CD4-positive, CD25-positive, alpha-beta regulatory T cell (primary cell): Measurements from ENCODE around the gene AKR7A3. TPM values are rescaled to one million over a fixed set of nuclear protein-coding genes. Genes with fewer than 3 reads are reported as not detected.

Experiments
- ATAC-seq, 2 donors: fragments of 150-1000 bp; cut with Tn5 transposase; one replicate each; pipeline ENCODE4 v1.10.0; 2021; ENCODE audit warnings: low read depth in 2 of 2, moderate number of reproducible peaks in 2 of 2, moderate library complexity in 1 of 2
- DNase-seq, 3 donors: peaks; one replicate each; pipeline versions ENCODE4 v3.0.0 to v3.0.0-alpha.2; 2012 to 2022; ENCODE audit warnings: mixed read lengths in 1 of 3
- H3K27ac ChIP-seq: one replicate; pipeline ENCODE4 v1.7.0; 2013; ENCODE audit warnings: mild to moderate bottlenecking, low read length; ENCODE audit not compliant: insufficient read depth, poor library complexity, severe bottlenecking
- H3K27me3 ChIP-seq: one replicate; pipeline ENCODE4 v1.7.0; 2013; ENCODE audit warnings: low read length; ENCODE audit not compliant: control insufficient read depth, insufficient read depth
- H3K36me3 ChIP-seq: one replicate; pipeline ENCODE4 v1.7.0; 2013; ENCODE audit warnings: mild to moderate bottlenecking, low read length, moderate library complexity; ENCODE audit not compliant: control insufficient read depth, insufficient read depth
- H3K4me1 ChIP-seq: 2 replicates; pipeline ENCODE4 v1.7.0; 2013; ENCODE audit warnings: mild to moderate bottlenecking, low read length; ENCODE audit not compliant: insufficient read depth, control insufficient read depth, poor library complexity, severe bottlenecking
- H3K4me3 ChIP-seq: one replicate; pipeline ENCODE4 v1.7.0; 2013; ENCODE audit warnings: low read depth, mild to moderate bottlenecking, low read length, moderate library complexity
- H3K9me3 ChIP-seq, 2 experiments: 1 replicate in 1 of 2; 2 replicates in 1 of 2; pipeline ENCODE4 v1.7.0; 2013; ENCODE audit warnings: low read length in 2 of 2, mild to moderate bottlenecking in 1 of 2, moderate library complexity in 1 of 2; ENCODE audit not compliant: control insufficient read depth in 2 of 2
- H3K27ac Mint-ChIP-seq, 3 donors: one replicate each; pipeline ENCODE4 v1.8.0; 2020 to 2022; ENCODE audit warnings: mild to moderate bottlenecking in 3 of 3, mixed read lengths in 3 of 3, moderate library complexity in 2 of 3
- H3K27me3 Mint-ChIP-seq: one replicate; pipeline ENCODE4 v1.8.0; 2022; ENCODE audit warnings: mild to moderate bottlenecking, mixed read lengths
- H3K36me3 Mint-ChIP-seq: one replicate; pipeline ENCODE4 v1.8.0; 2020; ENCODE audit warnings: mixed read lengths
- H3K4me1 Mint-ChIP-seq, 4 donors: one replicate each; pipeline ENCODE4 v1.8.0; 2020 to 2022; ENCODE audit warnings: mixed read lengths in 4 of 4, mild to moderate bottlenecking in 1 of 4
- H3K4me3 Mint-ChIP-seq, 4 donors: one replicate each; pipeline ENCODE4 v1.8.0; 2020 to 2022; ENCODE audit warnings: mild to moderate bottlenecking in 4 of 4, mixed read lengths in 4 of 4, moderate library complexity in 3 of 4
- H3K9me3 Mint-ChIP-seq, 7 donors: one replicate each; pipeline ENCODE4 v1.8.0; 2020 to 2022; ENCODE audit warnings: mixed read lengths in 7 of 7, mild to moderate bottlenecking in 3 of 7, moderate library complexity in 2 of 7
- polyA plus RNA-seq, 4 donors: library from polyadenylated mRNA; unstranded; fragments of 300-500 nt; fragmentation: Illumina TruSeq; gene quantifications; one replicate each; pipeline ENCODE4 v1.2.3, GENCODE V29; 2021
- total RNA-seq: library from RNA; stranded (reverse); gene quantifications from one replicate; pipeline ENCODE4 v1.2.3, GENCODE V29; 2022

The AKR7A3 gene
- total and polyA plus RNA-seq, 5 donors from 2014 or later = 0.25 to 0.99 TPM; not detected in 3

DNA sequence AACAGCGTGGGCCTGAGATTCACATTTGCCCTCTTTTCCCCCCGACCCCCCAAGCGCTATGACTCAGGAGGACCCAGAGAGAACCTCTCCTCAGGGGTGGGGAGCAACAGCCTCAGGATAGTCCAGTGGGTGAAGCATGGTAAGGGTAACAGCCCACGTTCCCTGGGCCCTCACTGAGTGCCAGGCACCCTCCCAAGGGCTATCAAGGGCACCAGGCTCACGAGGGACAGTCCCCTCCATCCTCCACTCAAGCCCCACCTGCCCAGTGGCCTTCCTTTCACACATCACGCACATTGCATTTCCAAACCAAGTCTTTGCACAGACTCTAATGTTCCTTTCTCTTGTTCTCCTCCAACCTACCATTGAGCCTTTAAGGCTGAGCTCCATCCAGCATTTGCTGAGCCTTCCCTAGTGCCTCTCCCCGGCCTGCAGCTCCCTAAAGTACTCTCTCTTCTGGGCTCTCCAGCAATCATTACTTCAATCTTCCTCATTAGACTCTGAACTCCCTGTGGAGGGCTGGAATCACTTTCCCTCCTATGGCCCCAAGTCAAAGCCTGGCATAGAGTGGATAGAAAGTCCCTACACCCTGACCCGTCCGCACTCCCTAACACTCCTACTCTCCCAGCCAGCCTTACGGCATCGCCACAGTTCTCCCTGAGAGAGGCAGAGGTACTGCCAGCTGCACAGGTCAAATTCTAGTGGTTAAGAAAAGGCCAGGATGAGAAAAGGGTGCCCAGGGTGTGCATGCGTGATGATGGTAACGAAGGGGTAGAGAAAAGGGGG lies 22.3 kb upstream of the AKR7A3 start:
- no peaks in the 10 kb centered on the region for H3K27me3 Mint-ChIP-seq
- Histone ChIP-seq H3K4me1 (peaks cover 26% of the 10 kb centered on the region), H3K36me3 (peaks cover 14% of the 10 kb centered on the region), H3K27me3 (no peaks in the 10 kb centered on the region), H3K4me3 (peak overlapping the region; percentile 59), H3K27ac (no peak overlapping the region), H3K9me3 (no peaks in the 10 kb centered on the region)
- peaks cover 0 to 48% (median 29%) of the 10 kb centered on the region in 4 donors for H3K4me1 Mint-ChIP-seq
- H3K36me3 Mint-ChIP-seq = peaks cover 15% of the 10 kb centered on the region
- H3K9me3 Mint-ChIP-seq = no peaks in the 10 kb centered on the region
- H3K4me3 Mint-ChIP-seq = peak overlapping the region; percentile 78 to 97 (median 86)
- H3K27ac Mint-ChIP-seq = peak overlapping the region; percentile 42 to 96 (median 65)
- DNase-seq (peak in 1 of 3 donors; percentile 28), ATAC-seq (no peak)

DNA sequence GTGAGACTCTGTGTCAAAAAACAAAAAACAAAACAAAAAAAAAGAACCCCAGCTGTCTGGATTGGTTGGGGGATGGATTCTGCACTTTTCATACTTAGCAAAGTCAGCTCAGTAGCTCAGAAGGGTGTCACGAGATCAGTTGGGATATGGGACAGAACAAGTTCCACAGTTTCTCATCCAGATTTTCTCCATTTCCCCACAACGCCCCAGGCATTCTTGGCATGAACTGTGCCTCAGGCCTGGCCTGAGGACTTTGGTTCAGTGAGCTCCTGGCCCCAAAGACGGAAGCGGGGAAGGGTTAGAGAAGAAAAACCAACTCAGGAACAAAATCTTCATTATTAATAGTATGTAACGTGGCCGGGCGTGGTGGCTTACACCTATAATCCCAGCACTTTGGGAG lies 21.5 kb upstream of the AKR7A3 start:
- Mint-ChIP-seq H3K4me3 (peak overlapping the region; percentile 59 to 97 (median 82)), H3K36me3 (peaks cover 21% of the 10 kb centered on the region), H3K27me3 (no peaks in the 10 kb centered on the region), H3K4me1 (peaks cover 0 to 44% (median 26%) of the 10 kb centered on the region in 4 donors), H3K9me3 (no peaks in the 10 kb centered on the region), H3K27ac (no peak overlapping the region)
- H3K27me3 ChIP-seq = no peaks in the 10 kb centered on the region
- no peaks in the 10 kb centered on the region for H3K9me3 ChIP-seq
- no peak for DNase-seq
- no peak for ATAC-seq
- peaks cover 22% of the 10 kb centered on the region for H3K36me3 ChIP-seq
- peaks cover 26% of the 10 kb centered on the region for H3K4me1 ChIP-seq
- H3K27ac ChIP-seq = no peak overlapping the region
- no peak overlapping the region for H3K4me3 ChIP-seq

DNA sequence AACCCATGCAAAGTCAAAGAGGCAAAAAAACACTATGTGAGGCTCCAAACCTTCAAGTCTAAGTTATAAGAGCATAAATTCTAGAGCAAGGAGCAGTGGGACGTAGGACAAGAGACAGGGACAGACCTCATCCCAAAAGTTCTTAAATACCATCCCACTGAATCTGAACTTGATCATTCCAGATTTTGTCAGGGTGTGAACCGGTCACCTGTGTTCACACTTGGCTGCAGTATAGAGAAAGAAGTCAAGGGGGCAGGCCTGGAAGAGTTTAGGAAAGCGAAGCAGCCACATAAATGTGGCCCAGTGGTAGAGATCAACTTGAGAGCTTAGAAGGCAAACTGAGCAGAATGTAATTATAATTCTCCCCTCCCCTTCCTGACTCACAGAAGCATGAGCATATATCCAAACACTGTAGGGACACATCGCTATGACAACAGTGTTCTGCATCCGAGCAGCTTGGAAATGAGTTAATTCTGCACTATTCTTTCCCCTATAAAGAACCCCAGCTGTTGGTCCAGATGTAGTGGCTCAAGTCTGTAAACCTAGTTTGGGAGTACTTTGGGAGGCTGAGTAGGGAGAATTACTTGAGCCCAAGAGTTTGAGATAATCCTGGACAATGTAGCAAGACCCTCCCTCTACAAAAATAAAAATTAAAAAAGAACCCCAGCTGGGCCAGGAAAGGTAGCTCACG lies 20.7 kb upstream of the AKR7A3 start:
- no peaks in the 10 kb centered on the region for H3K27me3 Mint-ChIP-seq
- peaks cover 30% of the 10 kb centered on the region for H3K36me3 ChIP-seq
- H3K4me1 Mint-ChIP-seq = peaks cover 0 to 44% (median 26%) of the 10 kb centered on the region in 4 donors
- H3K9me3 Mint-ChIP-seq = no peaks in the 10 kb centered on the region
- DNase-seq (no peak), ATAC-seq (no peak)
- H3K4me1 ChIP-seq = peaks cover 26% of the 10 kb centered on the region
- H3K4me3 Mint-ChIP-seq = peak overlapping the region; percentile 5 to 86 (median 48)
- H3K27ac Mint-ChIP-seq = no peak overlapping the region
- H3K9me3 ChIP-seq = no peaks in the 10 kb centered on the region
- H3K4me3 ChIP-seq = no peak overlapping the region
- peaks cover 29% of the 10 kb centered on the region for H3K36me3 Mint-ChIP-seq
- no peaks in the 10 kb centered on the region for H3K27me3 ChIP-seq
- H3K27ac ChIP-seq = no peak overlapping the region

DNA sequence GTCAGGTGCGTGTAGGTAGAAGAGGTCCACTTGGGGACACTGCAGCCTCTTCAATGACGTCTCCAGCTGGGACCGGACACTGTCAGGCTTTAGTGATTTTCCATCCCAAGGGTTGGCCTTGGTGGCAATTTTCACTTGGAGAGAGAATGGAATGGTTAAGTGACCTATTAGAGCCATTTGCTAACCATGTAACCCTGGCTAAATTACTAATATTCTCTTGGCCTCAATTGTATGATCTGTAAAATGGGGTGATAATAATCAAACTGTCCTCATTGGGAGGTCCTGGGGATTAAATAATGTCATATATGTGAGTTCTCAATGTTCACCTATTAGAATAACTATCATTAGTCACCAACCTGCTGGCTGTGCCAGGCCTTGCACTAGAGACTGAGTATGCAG lies 19.9 kb upstream of the AKR7A3 start:
- peaks cover 33% of the 10 kb centered on the region for H3K36me3 Mint-ChIP-seq
- Histone ChIP-seq H3K36me3 (peaks cover 36% of the 10 kb centered on the region), H3K4me3 (no peak overlapping the region), H3K27ac (no peak overlapping the region), H3K4me1 (peaks cover 25% of the 10 kb centered on the region), H3K9me3 (no peaks in the 10 kb centered on the region), H3K27me3 (no peaks in the 10 kb centered on the region)
- H3K4me3 Mint-ChIP-seq = peak overlapping the region in 2 of 4 donors; percentile 70 to 86
- H3K27me3 Mint-ChIP-seq = no peaks in the 10 kb centered on the region
- H3K9me3 Mint-ChIP-seq = no peaks in the 10 kb centered on the region
- H3K27ac Mint-ChIP-seq = no peak overlapping the region
- ATAC-seq = no peak
- DNase-seq = no peak
- H3K4me1 Mint-ChIP-seq = peaks cover 0 to 39% (median 25%) of the 10 kb centered on the region in 4 donors

DNA sequence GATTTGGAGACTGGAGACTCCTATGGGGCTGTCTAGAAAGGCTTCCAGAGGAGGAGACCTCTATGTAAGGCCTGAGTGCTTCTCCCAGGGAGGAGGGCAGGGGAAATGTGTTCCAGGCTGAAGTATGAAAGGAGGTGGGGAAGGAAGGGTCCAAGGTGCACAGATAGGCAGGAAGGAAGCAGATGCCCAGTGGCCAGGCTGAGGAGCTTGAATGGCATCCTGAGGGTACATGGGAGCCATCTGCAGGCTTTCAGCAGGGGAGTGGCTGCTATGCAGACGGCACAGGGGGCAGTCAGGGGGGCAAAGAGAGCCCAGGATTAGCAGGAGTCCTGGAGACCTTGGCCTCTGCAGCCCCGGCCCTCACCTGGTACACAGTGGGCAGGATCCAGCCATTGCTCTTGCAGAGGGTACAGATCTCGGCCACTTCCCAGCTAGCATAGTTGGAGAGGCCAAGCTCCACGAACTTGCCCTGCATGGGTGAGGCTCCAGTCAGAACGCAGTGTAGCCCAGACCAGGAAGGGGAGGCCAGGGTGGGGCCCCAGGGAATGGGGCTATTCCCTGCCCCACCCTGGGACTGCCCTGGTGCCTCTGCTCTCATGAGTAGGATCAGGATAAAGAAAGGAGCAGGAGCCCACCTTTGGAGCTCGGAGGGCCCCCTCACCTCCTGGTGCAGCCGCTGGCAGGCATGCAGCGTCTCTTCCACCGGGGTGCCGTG lies 19.4 kb upstream of the AKR7A3 start:
- Mint-ChIP-seq H3K4me3 (peak overlapping the region; percentile 13 to 72 (median 48)), H3K27me3 (no peaks in the 10 kb centered on the region), H3K4me1 (peaks cover 0 to 34% (median 20%) of the 10 kb centered on the region in 4 donors), H3K27ac (no peak overlapping the region), H3K36me3 (peaks cover 36% of the 10 kb centered on the region), H3K9me3 (no peaks in the 10 kb centered on the region)
- Histone ChIP-seq H3K36me3 (peaks cover 42% of the 10 kb centered on the region), H3K27ac (no peak overlapping the region), H3K4me3 (no peak overlapping the region), H3K27me3 (no peaks in the 10 kb centered on the region), H3K4me1 (peaks cover 19% of the 10 kb centered on the region), H3K9me3 (no peaks in the 10 kb centered on the region)
- ATAC-seq (no peak), DNase-seq (no peak)

DNA sequence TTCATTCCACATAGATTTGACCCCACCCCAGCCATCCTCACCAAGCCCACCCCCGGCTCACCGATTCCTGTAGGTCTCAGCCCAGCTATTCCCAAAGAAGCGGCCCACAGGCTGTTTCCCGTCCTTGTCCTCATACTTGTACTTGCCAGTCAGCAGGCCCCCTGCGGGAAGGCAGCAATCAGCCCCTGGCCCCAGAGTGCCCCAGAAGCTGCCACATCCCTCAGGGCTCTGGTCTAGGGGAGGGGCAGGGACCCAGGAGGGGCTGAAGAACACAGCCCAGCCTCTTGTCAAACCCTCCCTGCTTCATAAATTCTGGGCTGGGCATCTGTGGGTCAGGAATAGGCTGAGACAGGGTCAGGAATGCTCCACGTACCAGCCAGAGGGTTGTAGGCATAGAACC lies 18.4 kb upstream of the AKR7A3 start:
- H3K9me3 Mint-ChIP-seq = no peaks in the 10 kb centered on the region
- no peak overlapping the region for H3K27ac Mint-ChIP-seq
- Histone ChIP-seq H3K4me1 (peaks cover 12% of the 10 kb centered on the region), H3K36me3 (peaks cover 43% of the 10 kb centered on the region), H3K4me3 (no peak overlapping the region), H3K9me3 (no peaks in the 10 kb centered on the region), H3K27me3 (no peaks in the 10 kb centered on the region), H3K27ac (no peak overlapping the region)
- peaks cover 40% of the 10 kb centered on the region for H3K36me3 Mint-ChIP-seq
- no peak overlapping the region for H3K4me3 Mint-ChIP-seq
- H3K27me3 Mint-ChIP-seq = no peaks in the 10 kb centered on the region
- no peak for DNase-seq
- no peak for ATAC-seq
- peaks cover 0 to 30% (median 18%) of the 10 kb centered on the region in 4 donors for H3K4me1 Mint-ChIP-seq

DNA sequence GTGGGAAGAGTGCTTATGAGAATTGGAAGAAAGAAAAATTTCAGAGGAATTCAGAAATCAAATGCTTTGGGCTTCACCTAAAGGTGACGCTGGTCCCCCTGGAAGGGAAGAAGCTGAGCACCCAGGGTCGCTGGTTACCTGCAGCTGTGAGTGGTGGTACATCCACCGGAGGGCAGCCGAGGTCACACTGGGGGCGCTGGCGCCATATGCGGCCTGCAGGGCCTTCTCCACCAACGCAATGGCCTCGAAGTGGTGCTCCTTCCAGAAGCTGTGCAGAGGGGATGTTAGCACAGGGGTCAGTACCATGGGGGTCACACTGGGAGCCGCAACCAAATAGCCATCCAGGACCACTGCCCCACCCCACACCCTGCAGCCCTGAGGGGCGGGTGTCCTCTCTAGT lies 17.3 kb upstream of the AKR7A3 start:
- Histone ChIP-seq H3K4me1 (peaks cover 4% of the 10 kb centered on the region), H3K27ac (no peak overlapping the region), H3K27me3 (no peaks in the 10 kb centered on the region), H3K9me3 (no peaks in the 10 kb centered on the region), H3K4me3 (no peak overlapping the region), H3K36me3 (peaks cover 43% of the 10 kb centered on the region)
- DNase-seq (no peak), ATAC-seq (no peak)
- H3K4me1 Mint-ChIP-seq = peaks cover 0 to 23% (median 13%) of the 10 kb centered on the region in 4 donors
- no peaks in the 10 kb centered on the region for H3K9me3 Mint-ChIP-seq
- H3K27ac Mint-ChIP-seq = no peak overlapping the region
- peak overlapping the region in 1 of 4 donors; percentile 44 for H3K4me3 Mint-ChIP-seq
- H3K27me3 Mint-ChIP-seq = no peaks in the 10 kb centered on the region
- peaks cover 37% of the 10 kb centered on the region for H3K36me3 Mint-ChIP-seq
